Esophagus squamous epithelium (tissue), 5 donors: ENCODE data around the gene FBRS. TPM values are rescaled to one million over a fixed set of nuclear protein-coding genes. Genes with fewer than 3 reads are reported as not detected.
A peak's percentile ranks its signal among the peaks of the same experiment; 100 is the strongest.

ENCODE experiments used
- DNase-seq: peaks from one replicate; lab custom pipeline; 2025; lab: John Stamatoyannopoulos, UW
- H3K27ac ChIP-seq, 4 donors: fragments of 200-600 bp; sonication (generic); one replicate each; pipeline ENCODE4 v1.5.1; 2016 to 2019; ENCODE audit warnings: mild to moderate bottlenecking in 1 of 4
- H3K27me3 ChIP-seq, 4 donors: fragments of 200-600 bp; sonication (generic); 1 replicate in 3 of 4; 2 replicates in 1 of 4; pipeline versions ENCODE4 v1.5.1 to v1.6.0; 2017 to 2021; ENCODE audit warnings: antibody characterized with exemption in 1 of 4
- H3K36me3 ChIP-seq, 3 donors: fragments of 200-600 bp; sonication (generic); one replicate each; pipeline ENCODE4 v1.5.1; 2016 to 2019
- H3K4me1 ChIP-seq, 3 donors: fragments of 200-600 bp; sonication (generic); one replicate each; pipeline ENCODE4 v1.5.1; 2017 to 2019
- H3K4me3 ChIP-seq, 4 donors: fragments of 200-600 bp; sonication (generic); 1 replicate in 3 of 4; 2 replicates in 1 of 4; pipeline ENCODE4 v1.5.1; 2016 to 2019; ENCODE audit warnings: mild to moderate bottlenecking in 2 of 4, moderate library complexity in 1 of 4
- H3K9me3 ChIP-seq, 3 donors: fragments of 200-600 bp; sonication (generic); one replicate each; pipeline ENCODE4 v1.5.1; 2016 to 2019
- POLR2A ChIP-seq, 4 donors: fragments of 450-650 bp; IDR thresholded peaks; one replicate each; pipeline ENCODE4 v1.6.1; 2017; ENCODE audit warnings: antibody characterized with exemption in 4 of 4, mild to moderate bottlenecking in 4 of 4, moderate library complexity in 3 of 4
- WGBS, 2 donors: methylation state at CpG; one replicate each; pipeline ENCODE4 v1.1.5; 2018; 5-methylcytosine and 5-hydroxymethylcytosine counted together
- intact Hi-C: fragments of 100-400 bp; cut with DNase I; formaldehyde crosslinking; loops from one replicate; pipeline ENCODE4 v1.15.0; 2022
- total RNA-seq, 4 donors: library from RNA; depleted of rRNA; stranded (reverse); fragments of >200 nt; gene quantifications; one replicate each; pipeline ENCODE4 v1.1.0, GENCODE V29; 2016
- TF ChIP-seq, protein P1 (sequence below), 6 experiments: fragments of 450-650 bp in 4 of 6; fragments of 200-600 bp in 2 of 6; sonication (generic) in 2 of 6; IDR thresholded peaks; one replicate each; pipeline ENCODE4 v1.5.1; 2016 to 2019; ENCODE audit warnings: antibody characterized with exemption in 6 of 6, mild to moderate bottlenecking in 4 of 6, moderate library complexity in 4 of 6
- donor health status: DM: yes; HTN: yes; CAD: no.

Gene FBRS
- total RNA-seq, 4 donors from 2014 or later = 22.3 to 80.2 (median 45.3) TPM

DNA sequence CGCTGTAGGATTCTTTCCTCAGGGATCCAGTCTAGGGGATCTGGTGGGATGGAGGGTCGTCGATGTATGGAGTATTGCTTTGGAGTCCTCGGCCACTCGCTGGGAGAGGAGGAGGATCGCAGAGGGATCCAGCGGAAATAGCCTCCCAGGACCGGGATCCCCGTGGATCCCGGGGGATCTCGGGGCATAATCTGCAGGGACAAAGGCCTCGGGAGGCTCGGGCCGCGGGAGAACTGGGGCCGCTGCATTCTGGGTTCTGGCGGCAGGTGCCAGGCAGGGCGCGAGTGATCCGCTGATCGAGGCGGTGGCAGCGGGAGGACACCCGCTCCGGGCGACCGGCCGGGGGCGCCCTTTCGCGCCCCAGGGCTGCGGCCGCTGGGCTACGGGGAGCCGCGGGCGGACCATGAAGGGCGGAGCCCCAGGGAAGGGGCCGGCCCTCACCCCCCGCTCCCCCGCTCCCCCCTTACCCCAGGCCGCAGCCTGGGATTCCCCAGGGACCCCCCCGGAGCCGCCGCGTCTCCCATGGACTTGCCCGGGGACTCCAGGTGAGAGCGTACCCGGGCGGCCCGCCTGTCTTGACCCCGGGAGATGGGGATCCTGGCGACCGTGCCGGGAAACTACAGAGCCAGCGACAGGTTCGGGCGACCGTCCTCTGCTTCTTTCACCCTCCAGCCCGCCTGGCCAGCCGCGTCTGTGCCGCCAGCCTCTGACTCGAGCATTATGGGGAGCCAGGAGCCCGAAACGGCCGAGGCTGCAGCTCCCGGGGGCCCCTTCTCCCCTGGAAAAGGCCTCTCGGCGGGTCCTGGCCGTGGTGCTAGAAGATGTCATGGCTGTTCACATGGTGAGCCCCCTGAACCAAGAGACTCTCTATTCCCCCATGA is 6.9 kb upstream of the FBRS start:
- Histone ChIP-seq H3K36me3 (peaks cover 16 to 42% (median 31%) of the 10 kb centered on the region in 3 donors), H3K9me3 (no peaks in the 10 kb centered on the region), H3K27ac (peak overlapping the region; percentile 83 to 99 (median 98)), H3K4me1 (peaks cover 9 to 34% (median 17%) of the 10 kb centered on the region in 3 donors), H3K4me3 (peak overlapping the region; percentile 43 to 98 (median 88)), H3K27me3 (no peaks in the 10 kb centered on the region)
- DNase-seq = no peak
- intact Hi-C loops = no loop called here
- WGBS, 2 donors = 0 to 1% methylated on average over 11 to 15 of the region's 71 CpGs
- TF ChIP-seq, protein P1, sequence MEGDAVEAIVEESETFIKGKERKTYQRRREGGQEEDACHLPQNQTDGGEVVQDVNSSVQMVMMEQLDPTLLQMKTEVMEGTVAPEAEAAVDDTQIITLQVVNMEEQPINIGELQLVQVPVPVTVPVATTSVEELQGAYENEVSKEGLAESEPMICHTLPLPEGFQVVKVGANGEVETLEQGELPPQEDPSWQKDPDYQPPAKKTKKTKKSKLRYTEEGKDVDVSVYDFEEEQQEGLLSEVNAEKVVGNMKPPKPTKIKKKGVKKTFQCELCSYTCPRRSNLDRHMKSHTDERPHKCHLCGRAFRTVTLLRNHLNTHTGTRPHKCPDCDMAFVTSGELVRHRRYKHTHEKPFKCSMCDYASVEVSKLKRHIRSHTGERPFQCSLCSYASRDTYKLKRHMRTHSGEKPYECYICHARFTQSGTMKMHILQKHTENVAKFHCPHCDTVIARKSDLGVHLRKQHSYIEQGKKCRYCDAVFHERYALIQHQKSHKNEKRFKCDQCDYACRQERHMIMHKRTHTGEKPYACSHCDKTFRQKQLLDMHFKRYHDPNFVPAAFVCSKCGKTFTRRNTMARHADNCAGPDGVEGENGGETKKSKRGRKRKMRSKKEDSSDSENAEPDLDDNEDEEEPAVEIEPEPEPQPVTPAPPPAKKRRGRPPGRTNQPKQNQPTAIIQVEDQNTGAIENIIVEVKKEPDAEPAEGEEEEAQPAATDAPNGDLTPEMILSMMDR (IDR thresholded peaks at IDR 0.05) = peak; percentile 30 to 59 (median 44)
- no peak for TF ChIP-seq POLR2A (IDR thresholded peaks at IDR 0.05)

DNA sequence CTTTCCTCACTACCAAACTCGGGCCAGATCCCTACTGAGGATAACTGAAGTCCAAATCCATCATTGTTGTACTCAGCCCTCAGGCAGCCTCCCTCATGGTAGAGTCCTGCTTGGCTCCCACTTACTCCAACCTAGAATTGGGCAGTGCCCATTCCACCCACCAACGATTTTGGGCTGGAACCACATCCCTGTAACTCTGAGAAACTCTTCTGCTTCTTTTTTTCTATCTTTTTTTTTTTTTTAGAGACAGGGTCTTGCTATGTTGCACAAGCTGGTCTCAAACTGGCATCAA is 6.3 kb upstream of the FBRS start:
- H3K27ac ChIP-seq = peak overlapping the region; percentile 83 to 99 (median 98)
- H3K4me1 ChIP-seq = peaks cover 13 to 40% (median 21%) of the 10 kb centered on the region in 3 donors
- H3K9me3 ChIP-seq = no peaks in the 10 kb centered on the region
- intact Hi-C loops = no loop called here
- WGBS, 2 donors = 4 to 6% methylated on average over 2 of the region's 2 CpGs
- TF ChIP-seq, protein P1 (IDR thresholded peaks at IDR 0.05) = no peak
- no peak for TF ChIP-seq POLR2A (IDR thresholded peaks at IDR 0.05)
- no peaks in the 10 kb centered on the region for H3K27me3 ChIP-seq
- peak overlapping the region; percentile 43 to 98 (median 88) for H3K4me3 ChIP-seq
- no peak for DNase-seq
- H3K36me3 ChIP-seq = peaks cover 16 to 48% (median 31%) of the 10 kb centered on the region in 3 donors

DNA sequence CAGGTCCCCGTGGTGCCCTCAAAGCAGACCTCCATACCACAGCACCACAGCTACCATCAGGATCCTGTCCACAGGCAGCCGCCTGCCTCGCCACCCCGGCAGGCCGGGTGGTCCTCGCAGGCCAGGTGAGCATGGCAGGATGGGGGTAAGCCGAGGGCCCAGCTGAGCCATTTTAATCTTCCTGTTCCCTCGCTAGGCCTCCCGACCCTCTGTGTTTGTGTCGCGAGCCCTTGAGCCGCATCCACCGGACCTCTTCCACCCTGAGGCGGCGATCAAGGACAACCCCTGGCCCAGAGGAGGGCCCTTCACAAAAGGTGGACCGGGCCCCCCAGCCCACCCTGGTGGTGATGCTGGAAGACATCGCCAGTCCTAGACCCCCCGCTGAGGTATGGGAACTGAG is 5.5 kb upstream of the FBRS start:
- intact Hi-C loops = no loop called here
- DNase-seq = no peak
- H3K27ac ChIP-seq = peak overlapping the region in 2 of 4 donors; percentile 97 to 99
- no peaks in the 10 kb centered on the region for H3K27me3 ChIP-seq
- 78 to 86% methylated on average over 3 to 6 of the region's 18 CpGs for WGBS, 2 donors
- no peaks in the 10 kb centered on the region for H3K9me3 ChIP-seq
- no peak overlapping the region for H3K4me3 ChIP-seq
- TF ChIP-seq, protein P1 (IDR thresholded peaks at IDR 0.05) = no peak
- no peak for TF ChIP-seq POLR2A (IDR thresholded peaks at IDR 0.05)
- peaks cover 16 to 49% (median 31%) of the 10 kb centered on the region in 3 donors for H3K36me3 ChIP-seq
- peaks cover 20 to 47% (median 27%) of the 10 kb centered on the region in 3 donors for H3K4me1 ChIP-seq

DNA sequence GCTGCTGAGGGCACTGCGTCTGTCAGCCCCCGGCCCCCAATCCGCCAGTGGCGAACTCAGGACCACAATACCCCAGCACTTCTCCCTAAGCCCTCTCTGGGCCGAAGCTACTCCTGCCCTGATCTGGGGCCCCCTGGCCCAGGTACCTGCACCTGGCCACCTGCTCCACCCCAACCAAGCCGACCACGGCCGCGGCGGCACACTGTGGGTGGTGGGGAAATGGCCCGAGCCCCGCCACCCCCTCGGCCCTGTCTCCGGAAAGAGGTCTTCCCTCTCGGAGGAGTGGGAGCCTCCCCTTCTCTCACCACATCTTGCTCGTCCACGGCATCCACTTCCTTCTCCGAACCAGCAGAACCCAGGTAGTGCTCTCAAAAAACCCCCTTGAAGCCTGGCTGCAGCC is 3.4 kb upstream of the FBRS start:
- Histone ChIP-seq H3K4me3 (no peak overlapping the region), H3K27ac (no peak overlapping the region), H3K27me3 (no peaks in the 10 kb centered on the region), H3K4me1 (peaks cover 20 to 42% (median 24%) of the 10 kb centered on the region in 3 donors), H3K9me3 (no peaks in the 10 kb centered on the region), H3K36me3 (peaks cover 16 to 49% (median 31%) of the 10 kb centered on the region in 3 donors)
- 100% methylated on average over 2 of the region's 18 CpGs; no CpG with 5 or more reads in 1 of the 2 donors for WGBS, 2 donors
- DNase-seq = no peak
- TF ChIP-seq POLR2A (IDR thresholded peaks at IDR 0.05) = no peak
- TF ChIP-seq, protein P1 (IDR thresholded peaks at IDR 0.05) = no peak
- intact Hi-C loops = no loop called here

DNA sequence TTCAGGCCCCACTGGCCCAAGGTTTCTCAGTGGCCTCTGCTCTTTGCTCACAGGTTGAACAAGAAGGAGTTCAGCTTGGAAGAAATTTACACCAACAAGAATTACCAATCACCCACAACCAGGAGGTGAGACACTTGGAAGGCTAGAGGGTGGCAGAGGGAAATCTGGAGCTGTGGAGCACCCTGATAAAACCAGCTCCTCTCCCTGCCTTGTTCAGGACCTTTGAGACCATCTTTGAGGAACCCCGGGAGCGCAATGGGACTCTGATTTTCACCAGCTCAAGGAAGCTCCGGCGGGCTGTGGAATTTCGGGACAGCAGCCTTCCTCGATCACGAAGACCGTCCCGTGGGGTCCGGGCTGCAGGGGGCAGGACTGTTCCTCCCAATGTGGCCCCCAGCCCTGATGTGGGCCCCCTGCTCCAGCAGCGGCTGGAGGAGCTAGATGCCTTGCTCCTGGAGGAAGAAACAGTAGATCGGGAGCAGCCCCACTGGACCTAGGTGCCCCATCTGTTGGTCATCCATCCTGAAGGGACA is 2.4 kb upstream of the FBRS start:
- Histone ChIP-seq H3K36me3 (peaks cover 16 to 52% (median 31%) of the 10 kb centered on the region in 3 donors), H3K9me3 (no peaks in the 10 kb centered on the region), H3K4me3 (no peak overlapping the region), H3K27me3 (no peaks in the 10 kb centered on the region), H3K27ac (no peak overlapping the region), H3K4me1 (peaks cover 27 to 49% (median 30%) of the 10 kb centered on the region in 3 donors)
- DNase-seq = no peak
- intact Hi-C loops = no loop called here
- WGBS, 2 donors = 90% methylated on average over 2 of the region's 12 CpGs
- TF ChIP-seq POLR2A (IDR thresholded peaks at IDR 0.05) = no peak
- TF ChIP-seq, protein P1 (IDR thresholded peaks at IDR 0.05) = no peak
